ENCODE data around the gene HSPB1. TPM values are rescaled to one million over a fixed set of nuclear protein-coding genes. Genes with fewer than 3 reads are reported as not detected.

The HSPB1 gene
- total RNA-seq, 2 experiments from 2014 or later: 204 to 349 TPM

DNA sequence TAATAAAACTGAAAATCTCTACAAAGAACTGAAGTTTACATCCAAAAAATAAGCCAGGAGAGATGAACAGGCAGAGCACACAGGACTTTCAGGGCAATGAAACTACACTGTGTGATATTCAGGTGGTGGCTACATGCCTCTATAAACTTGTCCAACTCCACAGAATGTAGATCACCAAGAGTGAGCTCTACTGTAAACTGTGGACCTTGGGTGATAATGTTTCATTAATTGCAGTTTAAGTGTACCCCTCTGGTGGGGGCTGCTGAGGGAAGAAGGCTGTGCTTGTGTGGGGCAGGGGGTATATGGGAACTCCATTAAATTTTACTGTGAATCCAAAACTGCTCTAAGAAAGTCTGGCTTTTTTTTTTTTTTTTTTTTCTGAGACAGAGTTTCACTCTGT, 33.6 kb downstream of the HSPB1 start:
- POLR2A ChIA-PET: interaction anchor here (1.0 kb wide), 1 partner anchor 19 kb away, joined by 3 read pairs; no protein-coding TSS in a partner anchor

DNA sequence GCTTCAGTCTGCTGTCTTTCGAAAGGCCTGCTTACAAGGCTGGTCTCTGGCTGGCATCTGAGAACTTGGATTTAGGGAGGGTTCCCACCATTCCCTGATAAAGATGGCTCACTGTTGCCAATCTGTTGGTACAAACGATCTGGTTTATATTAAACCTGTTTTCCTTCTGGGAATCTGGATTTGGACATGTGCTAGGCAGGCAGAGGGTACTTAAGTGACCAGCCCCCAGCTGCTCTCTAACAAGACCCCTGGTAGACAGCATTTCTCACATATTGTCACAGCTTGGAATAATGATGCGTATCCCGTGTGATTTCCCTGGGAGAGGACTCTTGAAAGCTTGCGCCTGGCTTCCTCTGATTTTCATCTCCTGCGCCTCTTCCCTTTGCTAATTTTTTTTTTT, 34.7 kb downstream of the HSPB1 start:
- no peak overlapping the region for H2AFZ ChIP-seq (ENCODE audit: low read length)
- no peak overlapping the region for H3K27ac ChIP-seq (ENCODE audit: low read depth, low read length, poor library complexity, severe bottlenecking)
- peaks cover 99% of the 10 kb centered on the region for H3K79me2 ChIP-seq (ENCODE audit: insufficient read depth, low read depth, low read length)
- intact Hi-C loops (cut with micrococcal nuclease; ENCODE audit: unreplicated experiment): no loop called here
- ChIA-PET CTCF (ENCODE audit: unreplicated experiment) (no interaction called here), POLR2A (interaction anchor here (0.6 to 0.7 kb wide), 2 partner anchors 66 to 830 kb away, joined by 4 to 5 read pairs; no protein-coding TSS in a partner anchor)
- H3K4me3 ChIP-seq (ENCODE audit: low read depth, low read length, poor library complexity, severe bottlenecking): no peak overlapping the region
- peaks cover 27% of the 10 kb centered on the region; the same call in 1 of the 2 replicates for H4K20me1 ChIP-seq (ENCODE audit: insufficient read depth, low read length)
- H3K4me1 ChIP-seq (ENCODE audit: insufficient read depth, low read length, poor library complexity, severe bottlenecking): no peaks in the 10 kb centered on the region
- no peak overlapping the region for H3K4me2 ChIP-seq (ENCODE audit: low read length)
- no TSS peak for BruUV-seq (replicated peaks)
- H3K36me3 ChIP-seq (ENCODE audit: insufficient read depth, low read length): peaks cover 93% of the 10 kb centered on the region
- TF ChIP-seq EZH2phosphoT487 (IDR thresholded peaks at IDR 0.05; ENCODE audit: borderline replicate concordance, low read depth, low read length): no peak
- TF ChIP-seq, protein P1, sequence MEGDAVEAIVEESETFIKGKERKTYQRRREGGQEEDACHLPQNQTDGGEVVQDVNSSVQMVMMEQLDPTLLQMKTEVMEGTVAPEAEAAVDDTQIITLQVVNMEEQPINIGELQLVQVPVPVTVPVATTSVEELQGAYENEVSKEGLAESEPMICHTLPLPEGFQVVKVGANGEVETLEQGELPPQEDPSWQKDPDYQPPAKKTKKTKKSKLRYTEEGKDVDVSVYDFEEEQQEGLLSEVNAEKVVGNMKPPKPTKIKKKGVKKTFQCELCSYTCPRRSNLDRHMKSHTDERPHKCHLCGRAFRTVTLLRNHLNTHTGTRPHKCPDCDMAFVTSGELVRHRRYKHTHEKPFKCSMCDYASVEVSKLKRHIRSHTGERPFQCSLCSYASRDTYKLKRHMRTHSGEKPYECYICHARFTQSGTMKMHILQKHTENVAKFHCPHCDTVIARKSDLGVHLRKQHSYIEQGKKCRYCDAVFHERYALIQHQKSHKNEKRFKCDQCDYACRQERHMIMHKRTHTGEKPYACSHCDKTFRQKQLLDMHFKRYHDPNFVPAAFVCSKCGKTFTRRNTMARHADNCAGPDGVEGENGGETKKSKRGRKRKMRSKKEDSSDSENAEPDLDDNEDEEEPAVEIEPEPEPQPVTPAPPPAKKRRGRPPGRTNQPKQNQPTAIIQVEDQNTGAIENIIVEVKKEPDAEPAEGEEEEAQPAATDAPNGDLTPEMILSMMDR (conservative IDR thresholded peaks at IDR 0.05; ENCODE audit: low read length): no peak
- no peaks in the 10 kb centered on the region for H3K9me3 ChIP-seq (ENCODE audit: low read length)
- DNase-seq (ENCODE audit: low spot score): no peak
- no peaks in the 10 kb centered on the region for H3K9me2 ChIP-seq (ENCODE audit: insufficient read depth, low read length)

More for the DNA sequence above, 33.6 kb downstream of the HSPB1 start:
- H3K79me2 ChIP-seq (ENCODE audit: insufficient read depth, low read depth, low read length): peaks cover 99% of the 10 kb centered on the region
- DNase-seq (ENCODE audit: low spot score): no peak
- TF ChIP-seq, protein P1 (conservative IDR thresholded peaks at IDR 0.05; ENCODE audit: low read length): no peak
- no peak overlapping the region for H3K4me3 ChIP-seq (ENCODE audit: low read depth, low read length, poor library complexity, severe bottlenecking)
- CTCF ChIA-PET (ENCODE audit: unreplicated experiment): no interaction called here
- no TSS peak for BruUV-seq (replicated peaks)
- no peaks in the 10 kb centered on the region for H3K9me2 ChIP-seq (ENCODE audit: insufficient read depth, low read length)
- H3K36me3 ChIP-seq (ENCODE audit: insufficient read depth, low read length): peaks cover 93% of the 10 kb centered on the region
- H3K4me2 ChIP-seq (ENCODE audit: low read length): no peak overlapping the region
- H3K9me3 ChIP-seq (ENCODE audit: low read length): no peaks in the 10 kb centered on the region
- no peak overlapping the region for H2AFZ ChIP-seq (ENCODE audit: low read length)
- H3K4me1 ChIP-seq (ENCODE audit: insufficient read depth, low read length, poor library complexity, severe bottlenecking): no peaks in the 10 kb centered on the region
- no peak overlapping the region for H3K27ac ChIP-seq (ENCODE audit: low read depth, low read length, poor library complexity, severe bottlenecking)
- peaks cover 33% of the 10 kb centered on the region; the same call in 1 of the 2 replicates for H4K20me1 ChIP-seq (ENCODE audit: insufficient read depth, low read length)
- intact Hi-C loops (cut with micrococcal nuclease; ENCODE audit: unreplicated experiment): no loop called here

DNA sequence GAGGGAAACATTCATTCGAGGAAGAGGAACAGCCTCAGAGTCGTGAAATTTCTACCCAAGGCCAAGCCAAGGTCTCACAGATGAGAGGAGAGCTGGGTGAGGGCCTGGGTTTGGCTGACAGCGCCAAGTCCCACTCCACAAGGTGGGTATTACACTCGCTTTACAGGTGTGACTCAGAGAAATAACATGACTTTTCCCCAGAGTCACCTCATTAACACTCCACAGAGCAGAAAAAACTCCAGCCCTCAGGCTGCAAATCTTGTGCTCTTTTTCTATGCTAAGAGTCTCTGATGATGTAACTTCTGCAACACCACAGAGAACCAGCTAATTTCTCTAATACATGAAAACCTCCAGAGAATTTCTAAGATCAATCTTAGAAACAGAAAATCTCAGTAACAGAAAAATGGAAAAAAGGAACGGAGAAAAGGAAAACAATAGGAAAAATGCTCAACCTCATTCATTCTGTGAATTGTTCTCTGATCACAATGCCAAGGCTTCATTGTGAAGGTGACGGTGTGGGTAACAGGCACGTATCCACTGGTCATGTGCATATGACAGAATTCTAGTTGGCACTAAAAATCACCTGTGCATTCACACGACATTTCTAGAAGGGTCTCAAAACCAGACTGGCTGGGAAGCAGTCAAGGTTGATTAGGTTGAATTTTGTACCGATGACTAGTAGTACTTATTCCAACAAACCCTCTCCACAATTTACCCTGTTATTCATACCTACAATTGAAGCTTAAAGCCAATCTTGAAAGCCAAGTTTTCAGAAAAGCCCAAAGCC, 36.0 kb downstream of the HSPB1 start:
- Histone ChIP-seq H3K4me2 (ENCODE audit: low read length) (no peak overlapping the region), H3K9me3 (ENCODE audit: low read length) (no peaks in the 10 kb centered on the region), H3K36me3 (ENCODE audit: insufficient read depth, low read length) (peaks cover 95% of the 10 kb centered on the region), H2AFZ (ENCODE audit: low read length) (no peak overlapping the region), H3K4me3 (ENCODE audit: low read depth, low read length, poor library complexity, severe bottlenecking) (no peak overlapping the region), H4K20me1 (ENCODE audit: insufficient read depth, low read length) (peaks cover 22% of the 10 kb centered on the region; the same call in 1 of the 2 replicates), H3K4me1 (ENCODE audit: insufficient read depth, low read length, poor library complexity, severe bottlenecking) (no peaks in the 10 kb centered on the region), H3K27ac (ENCODE audit: low read depth, low read length, poor library complexity, severe bottlenecking) (no peak overlapping the region), H3K79me2 (ENCODE audit: insufficient read depth, low read depth, low read length) (peaks cover 98% of the 10 kb centered on the region), H3K9me2 (ENCODE audit: insufficient read depth, low read length) (no peaks in the 10 kb centered on the region)
- no peak for TF ChIP-seq EZH2phosphoT487 (IDR thresholded peaks at IDR 0.05; ENCODE audit: borderline replicate concordance, low read depth, low read length)
- TF ChIP-seq, protein P1 (conservative IDR thresholded peaks at IDR 0.05; ENCODE audit: low read length): no peak
- DNase-seq (ENCODE audit: low spot score): no peak
- POLR2A ChIA-PET: interaction anchor here (0.6 kb wide), 1 partner anchor 55 kb away, joined by 3 read pairs; no protein-coding TSS in a partner anchor
- intact Hi-C loops (cut with micrococcal nuclease; ENCODE audit: unreplicated experiment): no loop called here
- no TSS peak for BruUV-seq (replicated peaks)
- CTCF ChIA-PET (ENCODE audit: unreplicated experiment): no interaction called here

All from OCI-LY7 (cell line).